GM21367 (cell line): ENCODE results near the gene ZNF177.
"Not testable (repeated sequence)": the region's sequence is repeated elsewhere in the genome, so short reads cannot be mapped to it uniquely, and the experiment has no call there.

Source experiments
- ATAC-seq: cut with Tn5 transposase; IDR thresholded peaks from one replicate; pipeline ENCODE4 v1.9.1; 2021; ENCODE audit not compliant: unreplicated experiment

The ZNF177 gene

GRCh38 chr19:9362905-9363304 lies at the start of gene ZNF177:
Gene ZNF177, plus strand, starts transcription at chr19:9363013. Its CDS starts 15,299 bp downstream, at chr19:9378312.
- no peak for ATAC-seq

GRCh38 chr19:9313756-9314155 lies 49.1 kb upstream of the ZNF177 start:
- ATAC-seq, result no peak

GRCh38 chr19:9321338-9321737 lies 41.5 kb upstream of the ZNF177 start:
- no peak for ATAC-seq

- ATAC-seq, result not testable (repeated sequence)
Measured at GRCh38 chr19:9321756-9322155, 41.1 kb upstream of the ZNF177 start.

- not testable (repeated sequence) for ATAC-seq
Measured at GRCh38 chr19:9322201-9322600, 40.6 kb upstream of the ZNF177 start.

GRCh38 chr19:9323557-9323918 lies 39.3 kb upstream of the ZNF177 start:
- ATAC-seq, result peak; percentile 26

- ATAC-seq, result peak; percentile 87
Measured at GRCh38 chr19:9323919-9324583, 38.8 kb upstream of the ZNF177 start, which contains the start of gene ZNF559. Gene ZNF559, plus strand, starts transcription at chr19:9324179. Its CDS starts 14,371 bp downstream, at chr19:9338550.

GRCh38 chr19:9324584-9324962 lies 38.2 kb upstream of the ZNF177 start:
- no peak for ATAC-seq

GRCh38 chr19:9329999-9330398 lies 32.8 kb upstream of the ZNF177 start:
- no peak for ATAC-seq

GRCh38 chr19:9342610-9343304 lies 20.1 kb upstream of the ZNF177 start:
- ATAC-seq, result no peak

- no peak for ATAC-seq
Measured at GRCh38 chr19:9345005-9345404, 17.8 kb upstream of the ZNF177 start.

- ATAC-seq, result no peak
Measured at GRCh38 chr19:9348253-9348652, 14.6 kb upstream of the ZNF177 start.

GRCh38 chr19:9348671-9349070 lies 14.1 kb upstream of the ZNF177 start:
- ATAC-seq, result no peak

- no peak for ATAC-seq
Measured at GRCh38 chr19:9352505-9352904, 10.3 kb upstream of the ZNF177 start.

GRCh38 chr19:9353011-9353410 lies 9.8 kb upstream of the ZNF177 start:
- no peak for ATAC-seq

- no peak for ATAC-seq
Measured at GRCh38 chr19:9354651-9355050, 8.2 kb upstream of the ZNF177 start.

GRCh38 chr19:9370738-9371619 lies 8.2 kb downstream of the ZNF177 start:
- ATAC-seq, result no peak

GRCh38 chr19:9381361-9381785 lies 18.6 kb downstream of the ZNF177 start:
- ATAC-seq, result no peak

GRCh38 chr19:9406798-9407352 lies 44.1 kb downstream of the ZNF177 start:
- ATAC-seq, result no peak

GRCh38 chr19:9407827-9408226 lies 45.0 kb downstream of the ZNF177 start:
- ATAC-seq, result no peak

- no peak for ATAC-seq
Measured at GRCh38 chr19:9413240-9413954, 50.6 kb downstream of the ZNF177 start.
